Heart left ventricle (tissue), 16 donors: ENCODE measurements around the gene TSC22D4. TPM values are rescaled to one million over a fixed set of nuclear protein-coding genes. Genes with fewer than 3 reads are reported as not detected.

Source experiments
- ATAC-seq, 4 donors: fragments of 200-7000 bp; cut with Tn5 transposase; one replicate each; pipeline ENCODE4 v1.9.1; 2020 to 2022; ENCODE audit warnings: moderate library complexity in 4 of 4, mild to moderate bottlenecking in 3 of 4, moderate number of reproducible peaks in 1 of 4
- DNase-seq, 5 donors: peaks; one replicate each; pipeline ENCODE4 v3.0.0-alpha.2; 2020
- H3K27ac ChIP-seq, 12 donors: fragments of 200-600 bp; sonication (generic) in 4 of 12; one replicate each; pipeline versions ENCODE4 v1.5.0 to v1.8.0; 2016 to 2022; ENCODE audit warnings: mild to moderate bottlenecking in 2 of 12
- H3K27me3 ChIP-seq, 9 donors: fragments of 200-600 bp; sonication (generic) in 2 of 9; one replicate each; pipeline versions ENCODE4 v1.5.1 to v1.8.0; 2016 to 2022; ENCODE audit warnings: mild to moderate bottlenecking in 3 of 9
- H3K36me3 ChIP-seq, 9 donors: fragments of 200-600 bp; sonication (generic) in 2 of 9; one replicate each; pipeline versions ENCODE4 v1.5.0 to v1.8.0; 2018 to 2022; ENCODE audit warnings: mild to moderate bottlenecking in 2 of 9
- H3K4me1 ChIP-seq, 12 donors: fragments of 200-600 bp; sonication (generic) in 4 of 12; one replicate each; pipeline versions ENCODE4 v1.5.0 to v1.8.0; 2016 to 2022; ENCODE audit warnings: mild to moderate bottlenecking in 3 of 12
- H3K4me3 ChIP-seq, 12 donors: fragments of 200-600 bp; sonication (generic) in 4 of 12; one replicate each; pipeline versions ENCODE4 v1.5.0 to v1.8.0; 2017 to 2022; ENCODE audit warnings: mild to moderate bottlenecking in 9 of 12, moderate library complexity in 4 of 12
- H3K9me3 ChIP-seq, 12 donors: fragments of 200-600 bp; sonication (generic) in 4 of 12; one replicate each; pipeline versions ENCODE4 v1.5.0 to v1.8.0; 2016 to 2022; ENCODE audit warnings: mild to moderate bottlenecking in 1 of 12
- POLR2A ChIP-seq, 2 donors: fragments of 450-650 bp; IDR thresholded peaks; one replicate each; pipeline ENCODE4 v1.6.1; 2017; ENCODE audit warnings: antibody characterized with exemption in 2 of 2, mild to moderate bottlenecking in 2 of 2, moderate library complexity in 2 of 2
- WGBS, 4 donors: extraction: QIAGEN DNeasy Blood & Tissue Kit in 2 of 4; methylation state at CpG; one replicate each; pipeline versions ENCODE4 v1.1.5 to v1.1.7; 2013 to 2018; 5-methylcytosine and 5-hydroxymethylcytosine counted together
- intact Hi-C, 10 donors: fragments of 100-400 bp; cut with DNase I; formaldehyde crosslinking; loops; one replicate each; pipeline versions ENCODE4 v1.11.1 to v1.14.2; 2022
- polyA plus RNA-seq, 2 donors: library from polyadenylated mRNA; stranded (reverse); fragments of 200-250 nt; gene quantifications; one replicate each; pipeline ENCODE4 v1.2.3, GENCODE V29; 2013
- total RNA-seq, 9 donors: library from RNA; depleted of rRNA in 2 of 9; stranded (reverse); fragments of >200 nt in 2 of 9; fragmentation: NEBNext Ultra II Directional in 3 of 9; extraction: Animal tissue kit (Norgen Biotek cat#: 25700) in 3 of 9; gene quantifications; one replicate each; pipeline versions ENCODE4 v1.1.0 to v1.2.4, GENCODE V29; 2016 to 2023
- TF ChIP-seq, protein P1 (sequence below), 12 donors: fragments of 200-600 bp; sonication (generic) in 4 of 12; IDR thresholded peaks; one replicate each; pipeline versions ENCODE4 v1.5.0 to v1.8.0; 2018 to 2022; ENCODE audit warnings: antibody characterized with exemption in 12 of 12, mild to moderate bottlenecking in 5 of 12
- donor health status: ischemic (EF 13 %, LVEDD 7.1; RV severe dilation, severe dysfunction).
- donor health status: healthy with polysubstance abuse.
- donor health status: DM: no; HTN: yes; CAD: no.
- donor health status: DM: no; HTN: no; CAD: no.
- donor health status: ischemic (EF 25% LVEDD 6.9; RV normal size, moderate dysfunction).
- donor health status: ischemic (EF 25% LVEDD 5.7; RV mildly dilated, moderate dysfunction).
- donor health status: healthy.
- donor health status: DM: yes; HTN: yes; CAD: no.
- donor health status: ischemic (EF 35%, LVEDD 5.7; RV mildly dilated, moderate dysfunction).
- donor health status: nonischemic (EF 11% LVEDD 7.7; RV severe dilation, severe dysfunction).
- donor health status: DM: yes; HTN: yes; CAD: no.
- donor health status: PGD.
- donor health status: ischemic (EF 29% LVEDD 5.4; RV normal size, mild dysfunction).
- donor health status: nonischemic (EF 23%, LVEDD 6.1; RV moderate dilation, normal function).

The TSC22D4 gene
- total and polyA plus RNA-seq, 11 donors, result 41.8 to 55.5 (median 47.0) TPM

DNA sequence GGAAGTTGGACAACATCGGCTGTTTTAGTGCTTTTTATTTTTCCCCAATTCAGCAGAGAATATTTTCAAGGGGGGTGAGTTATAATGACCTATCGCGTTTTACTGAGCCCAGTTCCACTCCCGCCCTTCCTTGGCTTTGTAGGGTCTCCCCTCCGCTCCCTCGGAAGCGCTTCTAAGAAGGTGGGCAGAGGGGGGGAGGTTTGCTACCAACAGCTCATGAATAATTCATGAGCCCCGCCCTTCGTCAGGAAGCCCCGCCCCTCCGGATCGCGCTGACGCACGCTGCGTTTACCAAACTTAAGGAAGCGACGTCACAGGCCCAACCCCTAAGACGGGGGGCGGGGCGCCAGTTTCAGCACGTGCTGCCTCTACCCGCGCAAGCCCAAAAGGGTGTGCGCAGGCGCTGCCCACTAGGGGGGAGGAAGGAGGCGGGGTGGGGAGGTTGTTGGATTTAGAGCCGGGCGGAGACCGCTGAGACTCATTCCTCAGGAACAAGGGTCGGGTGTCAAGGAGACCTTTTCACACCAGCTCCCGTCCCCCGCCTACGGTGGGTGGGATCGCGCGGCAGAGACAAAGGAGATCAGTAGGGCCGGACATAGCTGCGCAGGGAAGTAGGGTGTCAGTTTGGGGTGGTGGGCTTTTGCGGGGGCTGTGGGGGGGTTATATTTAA lies 49.9 kb downstream of the TSC22D4 start:
- Histone ChIP-seq H3K4me3 (peak overlapping the region; percentile 66 to 99 (median 90)), H3K27ac (peak overlapping the region; percentile 96 to 100 (median 99)), H3K36me3 (peaks cover 0 to 30% (median 15%) of the 10 kb centered on the region in 9 donors), H3K9me3 (no peaks in the 10 kb centered on the region), H3K4me1 (peaks cover 0 to 47% (median 30%) of the 10 kb centered on the region in 12 donors), H3K27me3 (no peaks in the 10 kb centered on the region)
- peak in 1 of 2 donors; percentile 72 for TF ChIP-seq POLR2A (IDR thresholded peaks at IDR 0.05)
- TF ChIP-seq, protein P1, sequence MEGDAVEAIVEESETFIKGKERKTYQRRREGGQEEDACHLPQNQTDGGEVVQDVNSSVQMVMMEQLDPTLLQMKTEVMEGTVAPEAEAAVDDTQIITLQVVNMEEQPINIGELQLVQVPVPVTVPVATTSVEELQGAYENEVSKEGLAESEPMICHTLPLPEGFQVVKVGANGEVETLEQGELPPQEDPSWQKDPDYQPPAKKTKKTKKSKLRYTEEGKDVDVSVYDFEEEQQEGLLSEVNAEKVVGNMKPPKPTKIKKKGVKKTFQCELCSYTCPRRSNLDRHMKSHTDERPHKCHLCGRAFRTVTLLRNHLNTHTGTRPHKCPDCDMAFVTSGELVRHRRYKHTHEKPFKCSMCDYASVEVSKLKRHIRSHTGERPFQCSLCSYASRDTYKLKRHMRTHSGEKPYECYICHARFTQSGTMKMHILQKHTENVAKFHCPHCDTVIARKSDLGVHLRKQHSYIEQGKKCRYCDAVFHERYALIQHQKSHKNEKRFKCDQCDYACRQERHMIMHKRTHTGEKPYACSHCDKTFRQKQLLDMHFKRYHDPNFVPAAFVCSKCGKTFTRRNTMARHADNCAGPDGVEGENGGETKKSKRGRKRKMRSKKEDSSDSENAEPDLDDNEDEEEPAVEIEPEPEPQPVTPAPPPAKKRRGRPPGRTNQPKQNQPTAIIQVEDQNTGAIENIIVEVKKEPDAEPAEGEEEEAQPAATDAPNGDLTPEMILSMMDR (IDR thresholded peaks at IDR 0.05), result peak in 6 of 12 donors; percentile 11 to 39 (median 20)
- peak; percentile 100 for DNase-seq
- intact Hi-C loops, result no loop called here
- peak; percentile 83 to 87 (median 86) for ATAC-seq
- 0 to 1% (median 1%) methylated on average over 28 to 40 of the region's 40 CpGs for WGBS, 4 donors

DNA sequence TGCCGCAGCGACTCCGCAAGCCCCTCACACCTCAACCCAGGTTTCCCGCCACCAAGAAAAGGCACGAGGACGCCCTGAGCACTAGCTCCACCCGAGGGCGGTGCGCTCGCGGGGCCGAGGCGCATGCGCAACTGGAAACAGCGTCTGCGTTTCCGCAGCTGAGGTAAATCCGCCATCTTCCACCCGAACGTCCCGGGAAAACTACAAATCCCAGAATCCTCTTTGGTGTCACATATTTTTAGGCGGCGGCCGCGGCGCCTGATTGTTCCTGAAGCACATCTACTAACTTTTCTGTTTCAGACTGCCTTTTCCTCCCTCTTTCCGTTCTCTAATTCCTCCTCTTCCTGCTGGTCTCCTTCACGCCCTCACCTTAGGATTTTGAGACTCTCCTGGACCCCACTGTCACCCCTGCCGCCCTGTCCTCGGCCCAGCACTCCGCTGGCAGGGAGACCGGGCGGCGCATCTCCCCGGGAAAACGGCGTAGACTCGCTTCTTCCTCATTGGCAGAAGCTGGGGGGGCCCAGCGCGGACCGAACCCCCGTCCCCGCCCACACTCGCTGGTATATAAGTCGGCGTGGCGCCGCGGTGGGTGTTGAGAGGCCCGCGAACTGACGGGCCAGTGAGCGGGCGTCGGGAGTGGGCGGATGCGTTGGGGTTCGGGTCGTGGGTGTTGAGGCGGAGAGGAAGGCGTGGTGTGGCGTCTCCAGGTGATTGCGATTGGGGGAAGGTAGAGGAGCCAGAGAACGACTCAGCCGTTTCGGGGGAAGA lies 50.6 kb downstream of the TSC22D4 start, which contains the start of gene ZCWPW1:
ZCWPW1 (minus strand) TSS at position 505 of the 768 bp plus-strand sequence. CDS start 8,054 bp downstream, outside the sequence.
- TF ChIP-seq, protein P1 (IDR thresholded peaks at IDR 0.05), result peak in 2 of 12 donors; percentile 15 to 34
- TF ChIP-seq POLR2A (IDR thresholded peaks at IDR 0.05), result peak; percentile 98 to 100
- intact Hi-C loops, result no loop called here

DNA sequence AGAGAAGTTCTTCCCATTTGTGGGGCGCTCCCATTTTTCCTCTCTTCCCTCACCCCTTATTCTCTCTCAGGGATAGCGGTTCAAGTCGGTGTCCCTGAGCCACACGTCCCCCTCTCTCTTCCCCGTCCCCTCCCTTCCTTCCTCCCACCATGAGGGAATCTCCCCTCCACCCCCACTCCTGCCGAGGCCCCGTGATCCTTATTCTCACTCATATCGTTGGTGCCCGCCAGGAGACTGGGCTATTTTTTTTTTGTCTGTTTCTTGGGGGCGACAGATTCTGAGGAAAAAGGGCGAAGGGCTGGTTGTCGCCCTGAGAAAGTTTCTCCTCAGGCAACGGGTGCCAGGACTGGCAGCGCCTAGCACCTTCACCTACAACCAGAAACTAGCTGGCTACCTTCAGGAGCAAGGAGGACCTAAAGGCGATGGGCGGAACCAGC lies 51.2 kb downstream of the TSC22D4 start:
- peak overlapping the region in 11 of 12 donors; percentile 96 to 100 (median 99) for H3K27ac ChIP-seq
- no peaks in the 10 kb centered on the region for H3K27me3 ChIP-seq
- peaks cover 0 to 34% (median 29%) of the 10 kb centered on the region in 12 donors for H3K4me1 ChIP-seq
- 43 to 60% (median 50%) methylated on average over 16 of the region's 16 CpGs for WGBS, 4 donors
- H3K9me3 ChIP-seq, result no peaks in the 10 kb centered on the region
- ATAC-seq (no peak), DNase-seq (no peak)
- H3K4me3 ChIP-seq, result peak overlapping the region in 10 of 12 donors; percentile 51 to 99 (median 90)
- no peak for TF ChIP-seq POLR2A (IDR thresholded peaks at IDR 0.05)
- TF ChIP-seq, protein P1 (IDR thresholded peaks at IDR 0.05), result no peak
- intact Hi-C loops, result no loop called here
- peaks cover 0 to 18% (median 2%) of the 10 kb centered on the region in 9 donors for H3K36me3 ChIP-seq

More for the DNA sequence above, 50.6 kb downstream of the TSC22D4 start, which contains the start of gene ZCWPW1:
- WGBS, 4 donors, result 1% methylated on average over 61 to 66 of the region's 66 CpGs
- no peaks in the 10 kb centered on the region for H3K9me3 ChIP-seq
- H3K4me3 ChIP-seq, result peak within 1 kb of the TSS; percentile 66 to 99 (median 90)
- H3K27me3 ChIP-seq, result no peaks in the 10 kb centered on the region
- ATAC-seq, result peak; percentile 60 to 77 (median 70)
- H3K36me3 ChIP-seq, result peaks cover 0 to 24% (median 8%) of the 10 kb centered on the region in 9 donors
- H3K4me1 ChIP-seq, result peaks cover 0 to 40% (median 30%) of the 10 kb centered on the region in 12 donors
- H3K27ac ChIP-seq, result peak within 1 kb of the TSS; percentile 96 to 100 (median 99)
- peak; percentile 95 to 98 (median 97) for DNase-seq

DNA sequence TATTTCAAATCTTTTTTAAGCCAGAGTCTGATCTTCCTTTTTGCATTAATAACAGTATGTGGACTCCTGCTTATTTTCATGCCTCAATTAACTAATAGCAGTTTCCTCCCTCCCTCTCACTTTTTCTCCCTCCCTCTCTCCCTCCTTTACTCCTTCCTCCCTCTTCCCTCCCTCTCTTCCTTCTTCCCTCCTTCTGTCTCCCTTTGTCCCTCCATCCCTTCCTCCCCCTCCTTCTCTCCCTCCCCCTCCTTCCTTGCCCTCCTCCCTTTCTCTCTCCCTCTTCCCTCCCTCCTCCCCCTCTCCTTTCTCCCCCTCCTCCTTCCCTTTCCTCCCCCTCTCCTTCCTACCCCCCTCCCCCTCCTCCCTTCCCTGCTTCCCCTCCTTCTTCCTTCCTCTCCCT lies 52.5 kb downstream of the TSC22D4 start:
- peaks cover 0 to 22% (median 19%) of the 10 kb centered on the region in 12 donors for H3K4me1 ChIP-seq
- no peak overlapping the region for H3K4me3 ChIP-seq
- peaks cover 0 to 6% (median 0%) of the 10 kb centered on the region in 9 donors for H3K36me3 ChIP-seq
- intact Hi-C loops, result no loop called here
- no peaks in the 10 kb centered on the region for H3K9me3 ChIP-seq
- DNase-seq (no peak), ATAC-seq (no peak)
- TF ChIP-seq POLR2A (IDR thresholded peaks at IDR 0.05), result no peak
- TF ChIP-seq, protein P1 (IDR thresholded peaks at IDR 0.05), result no peak
- no peaks in the 10 kb centered on the region for H3K27me3 ChIP-seq
- no peak overlapping the region for H3K27ac ChIP-seq
